ENCODE results near the gene OR8D4.
"Not testable (repeated sequence)": the region's sequence is repeated elsewhere in the genome, so short reads cannot be mapped to it uniquely, and the experiment has no call there.

The OR8D4 gene

DNA sequence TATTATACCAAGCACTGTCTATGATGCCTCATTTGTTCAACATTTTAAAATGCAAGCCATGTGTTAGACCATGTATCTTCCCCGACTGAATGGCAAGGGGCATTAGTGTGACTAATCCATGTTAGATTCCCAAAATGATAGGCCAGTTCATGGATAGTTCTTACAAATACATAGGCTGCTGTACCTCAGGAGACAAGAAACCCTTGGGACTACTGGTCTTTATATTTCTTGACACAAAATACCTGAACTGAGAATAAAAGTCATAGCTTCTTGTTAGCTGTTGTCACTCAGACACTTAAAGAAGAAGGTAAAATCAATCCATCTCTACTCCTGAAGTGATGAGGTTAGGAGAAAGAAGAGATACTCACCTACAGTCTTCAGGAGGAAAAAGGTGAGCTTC lies at the start of gene OR8D4:
Gene OR8D4, plus strand, starts transcription at position 301 of the 400 bp plus-strand sequence. CDS start 4,265 bp downstream, outside the sequence.
- no peak for DNase-seq

DNA sequence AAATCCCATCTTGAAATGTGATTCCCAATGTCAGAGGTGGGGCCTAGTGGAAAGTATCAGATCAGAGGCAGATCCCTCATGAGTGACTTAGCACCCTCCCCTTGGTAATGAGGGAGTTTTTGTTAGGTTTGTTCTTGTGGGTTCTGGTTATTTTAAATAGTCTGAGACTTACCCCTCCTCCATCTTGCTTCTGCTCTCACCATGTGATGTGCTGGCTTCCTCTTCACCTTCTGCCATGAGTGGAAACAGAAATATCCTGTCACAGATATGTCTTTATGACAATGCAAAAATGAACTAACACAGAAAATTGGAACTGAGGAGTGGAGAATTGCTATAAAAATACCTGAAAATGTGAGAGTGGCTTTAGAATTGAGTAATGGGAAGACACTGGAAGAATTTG lies 49.6 kb upstream of the OR8D4 start:
- DNase-seq: no peak

DNA sequence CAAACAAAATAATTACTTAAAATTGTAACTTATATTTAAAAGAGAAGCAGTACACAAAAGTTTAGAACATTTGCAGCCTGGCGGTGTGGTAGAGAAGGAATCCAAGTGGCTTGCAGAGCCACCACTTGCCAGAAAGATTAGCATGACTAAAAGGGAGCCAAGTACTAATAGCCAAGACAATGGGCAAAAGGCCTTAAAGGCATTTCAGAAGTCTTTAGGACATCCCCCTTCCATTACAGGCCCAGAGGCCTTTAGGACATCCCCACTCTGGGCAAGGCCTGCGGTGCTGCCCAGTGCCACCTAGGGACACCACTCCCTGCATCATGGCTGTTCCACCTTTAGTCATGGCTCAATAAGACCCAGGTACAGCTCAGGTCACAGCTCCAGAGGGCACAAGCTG lies 48.9 kb upstream of the OR8D4 start:
- no peak for DNase-seq

DNA sequence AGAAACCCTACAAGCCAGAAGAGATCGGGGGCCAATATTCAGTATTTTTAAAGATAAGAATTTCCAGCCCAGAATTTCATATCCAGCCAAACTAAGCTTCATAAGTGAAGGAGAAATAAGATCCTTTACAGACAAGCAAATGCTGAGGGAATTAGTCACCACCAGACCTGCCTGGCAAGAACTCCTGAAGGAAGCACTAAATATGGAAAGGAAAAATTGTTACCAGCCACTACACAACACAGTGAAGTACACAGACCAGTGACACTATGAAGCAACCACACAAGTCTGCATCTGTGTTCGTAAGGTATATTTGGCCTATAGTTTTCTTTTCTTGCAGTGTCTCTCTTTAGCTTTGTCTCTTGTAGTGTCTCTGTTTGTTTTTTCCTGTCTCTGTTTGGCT lies 45.5 kb upstream of the OR8D4 start:
- DNase-seq: no peak

DNA sequence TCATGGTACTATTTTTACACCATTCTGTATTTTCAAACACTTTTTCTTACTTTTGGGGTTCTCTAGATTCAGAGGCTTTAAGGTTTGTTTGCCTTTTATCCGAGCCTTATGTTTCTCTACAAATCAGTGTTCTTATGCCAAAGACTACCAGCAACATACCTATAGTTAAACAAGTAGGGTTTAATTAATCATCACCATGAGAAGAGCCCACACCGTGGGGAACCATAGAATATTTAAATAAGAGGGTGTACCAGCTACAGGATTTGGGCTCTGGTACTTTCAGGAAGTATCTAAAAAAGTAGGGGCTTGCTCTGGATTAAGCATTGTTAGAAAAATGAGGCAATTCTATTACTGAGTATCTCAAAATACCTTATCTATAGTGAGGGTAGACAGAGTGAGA lies 42.2 kb upstream of the OR8D4 start:
- DNase-seq: no peak

DNA sequence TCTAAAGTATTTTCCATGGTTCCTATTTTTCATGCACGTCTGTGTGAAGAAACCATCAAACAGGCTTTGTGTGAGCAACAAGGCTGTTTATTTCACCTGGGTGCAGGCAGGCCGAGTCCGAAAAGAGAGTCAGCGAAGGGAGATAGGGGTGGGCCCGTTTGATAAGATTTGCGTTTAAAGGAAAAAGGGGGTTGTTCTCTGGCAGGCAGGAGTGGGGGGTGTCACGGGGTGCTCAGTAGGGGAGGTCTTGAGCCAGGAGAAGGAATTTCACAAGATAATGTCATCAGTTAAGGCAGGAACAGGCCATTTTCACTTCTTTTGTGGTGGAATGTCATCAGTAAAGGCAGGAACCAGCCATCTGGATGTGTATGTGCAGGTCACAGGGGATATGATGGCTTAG lies 36.7 kb upstream of the OR8D4 start:
- not testable (repeated sequence) for DNase-seq

DNA sequence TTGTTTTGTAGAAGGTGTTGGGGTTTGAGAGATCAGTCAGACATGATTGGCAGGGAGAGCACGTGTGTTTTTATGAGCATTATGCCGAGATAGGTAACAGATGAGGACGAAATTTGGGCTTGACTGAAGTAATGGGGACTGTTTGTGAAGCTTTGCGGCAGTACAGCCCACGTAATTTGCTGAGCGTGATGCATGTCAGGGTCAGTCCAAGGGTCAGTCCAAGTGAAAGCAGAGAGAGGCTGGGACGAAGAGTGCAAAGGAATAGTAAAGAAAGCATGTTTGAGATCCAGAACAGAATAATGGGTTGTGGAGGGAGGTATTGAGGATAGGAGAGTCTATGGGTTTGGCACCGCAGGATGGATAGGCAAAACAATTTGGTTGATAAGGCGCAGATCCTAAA lies 34.2 kb upstream of the OR8D4 start:
- DNase-seq: not testable (repeated sequence)

DNA sequence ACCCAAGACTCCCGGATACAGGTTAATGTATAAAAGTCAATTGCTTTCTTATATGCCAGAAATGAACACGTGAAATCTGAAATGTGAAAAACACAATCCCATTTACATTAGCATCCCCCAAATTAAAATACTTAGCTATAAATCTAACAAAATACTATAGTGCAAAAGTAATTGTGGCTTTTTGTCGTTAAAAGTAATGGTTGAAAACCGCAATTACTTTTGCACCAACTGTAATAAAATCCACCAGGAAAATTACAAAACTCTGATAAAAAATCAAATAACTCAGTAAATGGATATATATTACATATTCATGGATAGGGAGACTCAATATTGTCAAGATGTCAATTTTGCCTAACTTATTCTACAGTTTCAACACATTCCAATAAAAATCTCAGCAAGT lies 21.1 kb upstream of the OR8D4 start:
- DNase-seq: no peak

DNA sequence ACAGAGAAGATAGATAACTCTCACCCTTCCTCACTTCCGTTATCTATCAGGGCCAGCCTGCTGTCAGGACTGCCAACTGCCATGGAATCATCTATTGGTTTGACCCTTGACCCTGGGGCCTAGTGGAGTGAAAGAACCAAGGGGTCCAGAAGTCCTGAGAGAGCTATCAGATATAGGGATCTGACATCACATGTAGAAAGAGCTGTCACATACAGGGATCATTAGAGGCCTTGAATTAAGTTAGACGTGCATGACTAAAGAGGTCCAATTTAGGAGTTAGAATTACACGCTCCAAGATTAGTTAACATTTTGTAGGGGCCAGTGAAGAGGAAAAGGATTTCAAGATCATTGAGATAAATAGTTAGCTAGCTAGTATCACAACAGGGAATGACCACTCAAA lies 16.4 kb upstream of the OR8D4 start, which contains the start of gene TMEM225:
Gene TMEM225, minus strand, starts transcription at position 101 of the 400 bp plus-strand sequence. CDS start 245 bp downstream, outside the sequence.
- DNase-seq: no peak

DNA sequence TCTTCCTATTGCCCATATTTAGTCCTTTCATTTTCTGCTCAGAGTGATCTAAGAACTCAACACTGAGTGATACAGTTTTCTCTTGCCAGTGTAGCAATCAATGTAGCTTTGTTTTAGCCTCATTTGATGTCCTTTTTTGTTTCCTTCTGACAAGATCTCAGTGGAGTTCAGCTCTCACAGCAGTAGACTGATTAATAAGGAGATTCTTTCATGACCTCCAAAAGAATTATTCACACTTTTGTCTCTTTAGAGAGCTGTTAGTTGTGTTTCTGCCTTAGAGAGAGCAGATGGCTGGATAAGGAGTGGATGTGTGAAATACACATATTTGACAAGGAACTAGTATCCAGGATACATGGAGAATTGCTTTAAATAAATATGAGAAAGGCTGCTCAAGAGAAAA lies 9.9 kb upstream of the OR8D4 start:
- DNase-seq: no peak

DNA sequence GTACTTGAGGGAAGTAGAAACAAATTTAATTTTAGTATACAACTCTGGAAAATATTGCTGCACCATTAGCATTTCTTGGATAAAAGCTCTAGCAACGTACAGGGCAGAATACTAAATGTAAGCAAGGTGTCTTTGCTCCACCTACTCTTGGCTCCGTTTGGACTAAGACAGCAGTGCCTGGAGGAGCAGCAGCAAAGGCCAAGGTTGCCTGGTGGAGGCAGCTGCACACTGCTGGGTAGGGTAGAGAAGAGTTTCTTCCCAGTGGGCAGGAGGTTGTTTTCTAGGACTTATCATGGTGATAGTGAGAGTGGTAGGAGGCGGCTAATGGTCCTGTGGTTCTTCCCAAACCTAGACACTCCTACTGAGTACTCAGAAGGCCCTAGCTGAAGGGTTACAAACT lies 2.2 kb upstream of the OR8D4 start:
- DNase-seq: no peak

DNA sequence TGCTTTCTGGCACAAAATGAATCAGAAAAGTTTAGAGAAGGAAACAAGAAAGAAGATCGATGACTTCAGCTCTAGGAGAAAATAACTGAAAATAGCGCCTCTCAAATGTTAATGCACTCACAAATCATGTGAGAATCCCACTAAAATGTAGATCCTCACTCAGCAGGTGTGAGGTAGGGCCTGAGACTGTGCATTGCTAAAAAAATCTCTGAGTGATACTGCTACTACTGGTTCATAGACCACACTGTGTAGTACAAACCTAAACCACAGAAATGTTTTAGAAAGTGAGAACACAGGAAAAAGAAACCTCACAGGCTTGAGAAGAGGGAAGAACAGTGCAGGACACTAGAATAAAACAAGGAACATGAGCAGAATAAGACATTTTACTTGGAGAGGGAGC lies 2.0 kb downstream of the OR8D4 start:
- no peak for DNase-seq

DNA sequence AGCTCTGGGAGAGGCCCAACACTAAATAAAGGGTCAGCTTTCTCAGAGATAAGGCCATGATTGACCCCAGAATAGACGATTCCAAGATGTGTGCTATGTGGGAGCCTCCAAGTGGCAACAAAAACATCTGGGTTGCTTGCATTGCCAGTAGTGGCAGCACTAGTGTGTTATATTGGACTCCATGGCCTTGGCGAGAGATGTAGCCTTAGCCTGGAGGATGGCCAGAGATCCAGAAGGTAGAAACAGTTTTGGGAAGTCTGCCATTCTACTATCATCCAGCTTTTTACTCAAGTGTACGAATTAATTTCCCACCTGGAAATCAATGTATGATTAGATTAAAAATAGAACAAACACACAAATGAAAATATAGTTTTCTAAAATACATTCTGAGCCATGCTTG lies 3.0 kb downstream of the OR8D4 start:
- no peak for DNase-seq

DNA sequence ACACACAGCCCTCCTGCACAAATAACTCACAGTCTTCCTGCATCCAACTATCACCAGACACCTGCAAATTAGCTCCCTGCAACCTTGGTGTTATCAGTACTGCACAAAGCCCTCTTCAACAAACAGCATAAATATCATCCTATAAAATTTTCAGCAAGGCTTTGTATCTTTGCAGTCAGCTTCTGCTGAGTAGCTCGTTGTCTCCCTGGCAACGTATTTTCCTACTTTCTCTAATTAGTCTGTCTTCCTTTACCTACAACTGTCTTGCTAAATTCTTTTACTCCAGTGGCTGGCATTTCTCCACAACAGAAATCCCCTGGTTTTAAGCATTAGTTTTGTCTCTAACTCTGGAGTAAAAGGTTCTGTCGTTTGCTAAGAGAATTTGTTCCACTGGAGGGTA lies 3.9 kb downstream of the OR8D4 start:
- DNase-seq: peak; percentile 5

DNA sequence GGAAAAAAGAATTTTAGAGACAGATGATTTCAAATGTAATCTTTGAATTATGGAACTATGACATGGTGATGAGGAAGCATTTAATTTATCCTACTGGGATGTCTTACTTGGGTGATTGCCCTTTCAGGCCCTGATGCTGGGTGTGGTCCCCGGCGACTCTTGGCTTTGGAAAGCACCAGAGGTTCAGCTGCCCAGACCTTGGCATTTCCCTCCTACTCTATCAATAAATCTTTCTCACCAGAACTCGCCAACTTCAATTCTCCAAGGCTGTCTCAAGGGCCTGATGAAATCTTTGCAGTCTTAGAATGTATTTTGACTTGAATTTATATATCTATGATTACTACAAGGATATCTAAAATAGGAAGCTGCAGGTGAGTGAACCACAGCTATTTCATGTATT lies 19.0 kb downstream of the OR8D4 start:
- no peak for DNase-seq

DNA sequence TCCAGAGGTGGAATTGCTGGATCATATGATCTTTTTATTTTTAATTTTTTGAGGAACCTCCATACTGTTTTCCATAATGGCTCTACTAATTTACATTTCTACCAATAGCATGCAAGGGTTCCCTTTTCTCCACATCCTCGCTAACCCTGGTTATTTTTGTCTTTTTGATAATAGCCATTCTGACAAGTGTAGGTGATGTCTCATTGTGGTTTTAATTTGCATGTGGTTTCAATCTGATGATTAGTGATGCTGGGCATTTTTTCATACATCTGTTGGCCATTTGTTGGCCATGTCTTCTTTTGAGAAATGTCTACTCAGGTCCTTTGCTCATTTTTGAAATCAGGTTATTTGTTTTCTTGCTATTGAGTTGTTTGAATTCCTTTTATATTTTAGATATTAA lies 22.1 kb downstream of the OR8D4 start:
- no peak for DNase-seq

DNA sequence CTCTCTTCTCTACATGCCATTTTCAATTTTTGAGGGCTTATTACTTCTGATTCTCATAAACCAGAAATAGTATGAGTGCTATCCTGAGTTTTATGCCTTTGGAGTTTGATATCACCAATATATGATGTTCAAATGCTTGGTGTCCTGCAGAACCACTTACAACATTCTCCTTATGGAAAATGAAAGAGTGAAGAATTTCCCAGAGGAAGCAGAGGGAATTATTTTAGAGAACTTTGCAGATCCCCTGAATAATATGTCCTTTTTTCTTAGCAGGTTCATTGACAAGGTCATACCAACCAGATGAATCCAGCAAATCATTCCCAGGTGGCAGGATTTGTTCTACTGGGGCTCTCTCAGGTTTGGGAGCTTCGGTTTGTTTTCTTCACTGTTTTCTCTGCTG lies 37.4 kb downstream of the OR8D4 start, which contains the start of gene OR4D5:
Gene OR4D5, plus strand, starts transcription at position 301 of the 400 bp plus-strand sequence. Its CDS starts 0 bp downstream, at position 301.
- DNase-seq: no peak

DNA sequence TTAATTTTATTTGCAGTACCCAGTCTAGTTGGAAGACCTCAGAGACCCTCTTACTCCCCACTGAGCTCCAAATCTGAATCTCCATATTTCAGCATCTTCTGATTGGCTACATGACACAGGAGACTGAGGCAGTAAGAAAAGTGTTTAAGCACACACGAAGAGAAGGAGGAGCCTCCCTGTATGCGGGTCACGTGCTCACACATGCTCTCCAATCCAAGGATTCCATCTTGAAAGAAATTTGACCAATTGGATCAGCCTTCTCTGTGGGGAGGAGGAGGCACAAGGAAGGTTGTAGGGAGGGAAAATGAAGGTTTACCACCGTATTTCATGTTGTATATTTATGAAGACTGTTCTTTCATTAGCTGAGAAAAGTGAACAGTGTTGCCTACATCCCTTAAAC lies 40.4 kb downstream of the OR8D4 start:
- DNase-seq: no peak

DNA sequence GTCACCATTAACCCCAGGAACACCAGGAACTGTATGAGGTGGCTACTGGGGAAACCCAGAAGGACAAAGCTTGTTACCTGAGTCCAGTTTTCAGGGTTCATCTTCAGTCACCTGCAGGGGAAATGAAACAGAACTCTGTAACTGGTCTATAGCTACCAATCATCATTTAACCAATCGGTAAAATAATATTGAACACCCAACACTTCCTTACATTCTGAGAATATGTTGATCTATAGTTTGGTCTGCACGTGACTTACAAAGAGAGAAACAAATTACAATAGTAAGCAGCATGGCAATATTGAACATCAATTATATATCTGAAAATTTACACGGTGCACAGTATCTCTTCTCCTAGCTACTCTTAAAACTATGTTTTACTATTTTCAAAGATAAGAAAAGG lies 41.8 kb downstream of the OR8D4 start, which contains the start of gene OR6T1:
Gene OR6T1, minus strand, starts transcription at position 101 of the 400 bp plus-strand sequence. Its CDS starts 0 bp downstream, at position 101.
- DNase-seq: no peak

DNA sequence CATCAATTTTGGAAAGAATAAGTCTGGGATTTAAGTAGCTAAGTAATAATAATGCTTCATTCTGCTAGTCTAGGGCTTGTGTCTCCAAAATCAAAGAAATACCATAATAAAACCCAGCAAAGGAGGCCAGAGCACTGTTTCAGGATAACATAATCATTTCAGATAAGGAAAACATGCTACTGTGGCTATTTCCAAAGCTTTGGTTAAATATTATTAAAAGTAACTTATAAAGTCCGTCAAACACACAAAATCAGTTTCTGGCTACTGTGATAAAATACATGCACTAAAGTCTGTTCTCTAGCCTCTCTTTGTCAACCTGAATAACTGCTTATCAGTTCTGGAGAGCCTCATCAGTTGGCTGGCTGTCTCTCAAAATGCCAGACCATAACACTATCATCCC lies 43.2 kb downstream of the OR8D4 start:
- DNase-seq: no peak

DNA sequence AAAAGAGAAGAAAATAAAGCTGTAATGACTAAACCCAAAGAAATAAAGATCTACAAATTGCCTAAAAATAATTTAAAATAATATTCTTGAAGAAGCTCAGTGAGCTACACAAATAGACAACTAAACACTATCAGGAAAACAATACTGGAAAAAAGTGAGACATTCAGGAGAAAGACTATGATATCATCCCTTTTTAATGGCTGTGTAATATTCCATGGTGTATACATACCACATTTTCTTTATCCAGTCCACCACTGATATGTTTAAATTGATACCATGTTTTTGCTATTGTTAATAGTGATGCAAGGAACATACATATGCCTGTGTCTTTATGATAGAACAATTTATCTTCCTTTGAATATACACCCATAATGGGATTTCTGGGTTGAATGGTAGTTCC lies 54.8 kb downstream of the OR8D4 start:
- DNase-seq: no peak

Data from retina (tissue), 1 donor.